ENCODE measurements around the gene CYP46A1.
"Not testable (repeated sequence)": the region's sequence is repeated elsewhere in the genome, so short reads cannot be mapped to it uniquely, and the experiment has no call there.

Gene CYP46A1

DNA sequence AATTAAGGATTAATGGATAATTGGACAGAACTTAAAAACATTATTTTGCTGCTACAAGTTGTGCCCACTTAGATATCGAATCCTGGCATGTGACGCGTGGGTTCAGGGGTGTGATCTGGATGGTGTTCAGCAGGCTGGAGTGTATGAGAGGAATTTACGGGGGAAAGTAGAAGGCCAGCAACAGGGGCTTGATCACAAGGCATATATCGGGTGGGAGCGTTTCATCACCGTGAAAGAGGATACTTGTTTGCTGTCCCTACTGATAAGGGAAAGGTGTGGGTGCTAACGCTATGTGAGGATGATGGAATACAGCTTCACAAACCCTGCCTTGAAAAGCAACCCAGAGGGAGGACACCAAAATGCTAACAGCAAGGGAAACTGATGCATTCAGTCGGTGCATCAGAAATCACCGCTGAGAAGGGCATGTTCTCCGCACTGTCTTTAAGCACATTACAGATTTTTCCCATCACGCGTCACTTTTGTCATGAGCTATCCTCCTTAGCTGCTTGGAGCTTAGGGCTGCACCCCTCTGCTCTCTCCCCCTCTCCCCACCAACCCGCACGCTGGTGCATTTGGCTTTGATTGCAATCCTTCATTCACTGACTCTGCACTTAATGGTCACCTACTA, 25.8 kb upstream of the CYP46A1 start:
- DNase-seq = no peak

DNA sequence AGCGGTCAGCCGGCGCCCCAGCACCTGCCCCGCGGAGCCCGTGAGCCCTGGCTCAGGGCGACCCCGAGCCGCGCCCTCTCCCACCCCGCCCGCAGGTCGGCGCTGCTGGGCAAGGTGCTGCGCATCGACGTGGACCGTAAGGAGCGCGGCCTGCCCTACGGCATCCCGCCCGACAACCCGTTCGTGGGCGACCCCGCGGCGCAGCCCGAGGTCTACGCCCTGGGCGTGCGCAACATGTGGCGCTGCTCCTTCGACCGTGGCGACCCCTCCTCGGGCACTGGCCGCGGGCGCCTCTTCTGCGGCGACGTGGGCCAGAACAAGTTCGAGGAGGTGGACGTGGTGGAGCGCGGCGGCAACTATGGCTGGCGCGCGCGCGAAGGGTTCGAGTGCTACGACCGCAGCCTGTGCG, 24.8 kb upstream of the CYP46A1 start:
- no peak for DNase-seq

DNA sequence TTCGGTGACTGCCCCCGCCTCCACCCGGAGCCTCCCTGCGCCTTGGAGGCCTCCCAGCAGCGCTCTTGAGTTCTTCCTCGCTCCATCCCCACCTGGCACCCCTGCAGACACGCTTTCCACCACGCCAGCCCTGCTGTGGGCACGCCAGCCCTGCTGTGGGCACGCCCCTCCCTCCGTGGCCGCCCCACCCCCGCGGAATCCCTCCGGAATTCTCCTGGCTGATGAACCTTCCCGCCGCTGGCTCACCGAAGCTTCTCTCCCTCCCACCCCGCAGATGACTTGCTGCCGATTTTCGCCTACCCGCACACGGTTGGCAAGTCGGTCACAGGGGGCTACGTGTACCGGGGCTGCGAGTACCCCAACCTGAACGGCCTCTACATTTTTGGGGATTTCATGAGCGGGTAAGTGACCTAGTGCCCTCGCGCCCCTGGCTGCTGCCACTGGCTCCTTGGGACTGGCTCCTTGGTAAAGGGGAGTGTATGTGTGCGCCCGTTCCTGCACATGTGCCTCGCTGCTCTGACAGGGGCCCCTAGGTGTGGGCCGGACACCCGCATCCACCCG, 24.0 kb upstream of the CYP46A1 start:
- DNase-seq = no peak

DNA sequence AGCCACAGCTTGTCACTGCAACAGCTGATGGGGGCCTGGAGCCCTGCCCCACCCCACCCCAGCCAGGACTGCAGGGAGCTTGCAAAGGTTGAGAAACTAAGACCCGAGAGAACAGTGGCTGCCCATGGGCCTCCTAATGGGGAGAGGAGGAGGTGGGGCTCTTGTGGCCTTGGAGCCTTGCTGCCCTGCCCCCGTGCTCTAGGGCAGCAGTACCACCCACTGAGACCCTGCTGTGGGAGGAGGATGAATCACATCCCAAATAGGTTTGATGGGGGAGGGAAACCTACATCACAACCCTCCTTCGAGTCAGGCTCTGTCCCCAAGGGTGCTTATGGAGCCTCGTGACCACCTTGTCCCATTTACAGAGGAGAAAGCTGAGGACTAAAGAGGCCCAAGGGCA, 23.3 kb upstream of the CYP46A1 start:
- no peak for DNase-seq

DNA sequence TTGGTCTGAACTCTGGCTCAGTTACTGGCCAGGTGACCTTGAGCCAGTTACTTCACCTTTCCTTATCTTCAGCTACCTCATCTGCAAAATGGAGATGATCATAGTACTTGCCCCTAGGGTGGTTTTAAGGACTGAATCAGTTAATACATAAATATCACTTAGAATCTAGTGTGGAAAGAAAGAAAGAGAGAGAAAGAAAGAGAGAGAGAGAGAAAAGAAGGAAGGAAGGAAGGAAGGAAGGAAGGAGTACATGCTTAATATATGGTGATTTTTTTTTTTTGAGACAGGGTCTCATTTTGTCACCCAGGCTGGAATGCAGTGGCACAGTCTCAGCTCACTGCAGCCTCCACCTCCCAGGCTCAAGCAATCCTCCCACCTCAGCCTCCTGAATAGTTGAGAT, 22.9 kb upstream of the CYP46A1 start:
- DNase-seq = not testable (repeated sequence)

DNA sequence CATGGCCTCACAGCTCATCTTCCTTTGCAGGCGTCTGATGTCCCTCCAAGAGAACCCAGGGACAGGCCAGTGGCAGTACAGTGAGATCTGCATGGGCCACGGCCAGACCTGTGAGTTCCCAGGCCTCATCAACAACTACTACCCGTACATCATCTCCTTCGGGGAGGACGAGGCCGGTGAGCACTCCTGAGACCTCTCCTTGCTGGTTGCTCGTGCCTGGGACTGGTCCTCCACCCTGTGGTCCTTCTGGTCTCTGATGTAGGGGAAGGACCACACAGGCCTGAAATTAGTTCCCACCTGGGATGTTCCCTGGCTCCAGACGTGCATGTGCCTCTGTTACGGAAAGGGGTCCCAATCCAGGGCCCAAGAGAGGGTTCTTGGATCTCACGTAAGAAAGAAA, 21.3 kb upstream of the CYP46A1 start:
- DNase-seq = no peak

DNA sequence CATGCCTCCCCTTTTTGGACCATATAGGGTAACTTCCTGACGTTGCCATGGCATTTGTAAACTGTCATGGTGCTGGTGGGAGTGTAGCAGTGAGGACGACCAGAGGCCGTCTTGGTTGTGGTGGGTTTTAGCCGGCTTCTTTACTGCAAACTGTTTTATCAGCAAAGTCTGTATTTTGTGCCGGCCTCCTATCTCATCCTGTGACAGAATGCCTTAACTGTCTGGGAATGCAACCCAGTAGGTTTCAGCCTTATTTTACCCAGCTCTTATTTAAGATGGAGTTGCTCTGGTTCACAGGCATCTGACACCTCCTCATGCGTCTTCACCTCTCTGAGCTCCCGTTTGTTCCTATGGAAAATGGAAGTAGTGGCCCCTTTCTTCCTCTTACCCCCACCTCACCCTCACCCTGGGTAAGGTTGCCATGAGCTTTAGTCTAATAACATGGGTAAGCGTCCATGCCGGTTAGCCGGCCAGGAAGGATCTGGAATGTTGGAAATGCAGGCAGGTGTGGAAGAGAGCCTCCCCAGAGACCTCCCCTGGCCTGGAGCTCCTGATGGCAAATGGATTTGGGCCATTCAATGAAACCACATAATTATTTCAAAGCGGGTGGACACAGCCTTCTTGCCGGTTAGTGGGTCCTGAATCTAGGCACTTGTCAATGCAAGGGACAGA, 20.6 kb upstream of the CYP46A1 start:
- no peak for DNase-seq

DNA sequence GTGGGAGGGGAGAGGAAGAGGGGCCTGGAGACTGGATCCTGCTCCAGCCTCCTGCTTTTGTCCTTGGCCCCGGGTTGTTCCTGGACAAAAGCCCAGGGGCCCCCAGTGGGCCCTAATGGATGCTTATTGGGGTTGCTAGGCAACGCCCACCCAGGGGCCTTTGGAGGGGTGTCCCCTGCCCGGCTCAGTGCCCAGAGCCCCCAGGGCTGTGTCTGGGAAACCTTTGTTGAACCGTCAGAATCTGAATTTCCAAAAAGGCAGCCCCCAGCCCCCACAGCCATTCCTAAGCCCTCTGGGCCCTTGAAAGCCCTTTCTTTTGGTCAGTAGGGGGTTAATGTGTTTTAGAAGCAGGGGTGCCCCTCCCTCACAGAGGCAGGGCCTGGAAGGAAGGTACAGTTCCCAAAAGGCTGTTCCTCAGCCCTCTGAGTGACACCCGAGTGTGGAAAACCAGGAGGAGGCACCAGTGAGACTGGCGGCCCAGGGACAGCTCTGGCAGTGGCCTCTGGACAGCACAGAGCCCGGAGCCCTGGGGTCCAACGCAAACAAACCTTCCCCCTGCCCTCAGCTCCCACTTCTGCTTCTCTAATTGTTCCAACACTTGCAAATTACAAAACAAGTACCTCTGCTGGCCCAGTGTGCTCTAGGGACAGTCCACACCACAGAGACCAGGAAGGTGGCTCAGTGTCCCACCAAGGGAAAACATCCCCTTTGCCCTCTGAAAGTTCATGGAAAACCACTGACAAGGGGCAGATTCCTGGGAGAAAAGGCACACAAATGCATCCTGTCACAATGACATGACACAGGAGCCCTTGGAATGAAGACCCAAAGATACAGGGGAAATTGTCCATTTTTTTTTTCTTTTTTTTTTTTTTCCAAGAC, 19.8 kb upstream of the CYP46A1 start:
- DNase-seq = no peak

DNA sequence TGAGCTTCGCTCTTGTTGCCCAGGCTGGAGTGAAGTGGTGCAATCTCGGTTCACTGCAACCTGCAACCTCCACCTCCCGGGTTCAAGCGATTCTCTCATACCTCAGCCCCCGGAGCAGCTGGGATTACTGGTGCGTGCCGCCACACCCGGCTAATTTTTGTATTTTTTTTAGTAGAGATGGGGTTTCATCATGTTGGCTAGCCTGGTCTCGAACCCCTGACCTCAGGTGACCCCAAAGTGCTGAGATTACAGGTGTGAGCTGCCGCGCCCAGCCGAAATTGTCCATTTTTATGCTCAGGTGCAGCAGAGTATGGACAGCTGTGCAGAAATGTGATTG, 19.2 kb upstream of the CYP46A1 start:
- DNase-seq = no peak

DNA sequence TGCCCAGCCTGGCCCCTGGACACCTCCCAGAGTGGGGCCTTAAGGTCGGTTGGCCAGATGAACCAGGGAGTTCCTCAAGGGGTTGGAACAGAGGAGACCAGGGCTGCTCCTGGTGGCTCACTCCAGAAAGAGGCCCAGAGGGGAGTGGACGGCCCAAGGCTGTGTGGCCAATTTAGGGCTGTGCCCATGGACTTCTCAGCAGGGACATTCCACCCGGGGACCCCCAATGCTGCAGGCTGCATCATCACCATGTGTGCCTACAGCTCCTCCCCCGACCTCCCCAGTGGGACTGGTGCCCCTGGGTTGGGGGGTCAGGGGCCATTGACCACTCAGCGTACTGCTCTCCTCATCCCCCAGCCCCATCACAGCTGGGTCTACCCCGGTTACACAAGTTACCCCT, 17.6 kb upstream of the CYP46A1 start:
- DNase-seq = no peak

DNA sequence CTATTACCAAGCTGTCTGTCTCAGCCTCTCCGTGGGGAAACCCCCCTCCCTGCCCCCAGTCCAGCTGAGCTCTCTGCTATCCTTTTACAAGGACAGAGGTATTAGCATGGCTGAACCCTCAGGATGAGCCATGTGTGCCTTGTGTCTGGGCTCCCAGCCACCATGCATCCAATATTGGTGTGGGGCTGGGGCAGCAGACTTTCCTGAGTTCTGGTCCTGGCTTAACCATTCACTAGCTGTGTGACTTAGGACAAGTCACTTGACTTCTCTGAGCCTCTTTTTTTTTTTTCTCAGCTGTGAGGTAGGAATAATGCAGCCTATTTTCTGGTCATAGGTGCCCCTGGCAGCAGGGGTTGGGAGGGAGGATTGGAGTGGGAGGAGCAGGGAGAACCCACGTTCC, 17.1 kb upstream of the CYP46A1 start:
- no peak for DNase-seq

DNA sequence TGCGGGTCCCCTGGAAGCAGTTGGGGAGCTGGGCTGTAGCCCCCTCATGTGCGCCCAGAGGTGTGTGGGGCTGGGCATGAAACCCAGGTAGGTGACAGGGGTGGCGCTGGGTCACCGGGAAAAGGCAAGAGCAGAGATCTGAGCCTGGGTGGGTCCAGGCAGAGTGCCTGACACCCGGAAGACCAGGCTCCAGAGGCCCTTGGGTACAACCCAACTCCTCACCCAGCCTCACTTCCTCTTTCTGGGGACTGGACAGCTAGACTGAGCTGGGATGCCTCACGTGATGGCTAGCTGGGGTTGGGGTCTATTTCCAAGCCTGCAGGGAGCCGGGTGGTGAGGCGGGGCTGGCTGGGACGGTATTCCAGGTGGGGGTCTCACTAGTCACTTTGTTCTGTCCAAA, 16.3 kb upstream of the CYP46A1 start:
- no peak for DNase-seq

DNA sequence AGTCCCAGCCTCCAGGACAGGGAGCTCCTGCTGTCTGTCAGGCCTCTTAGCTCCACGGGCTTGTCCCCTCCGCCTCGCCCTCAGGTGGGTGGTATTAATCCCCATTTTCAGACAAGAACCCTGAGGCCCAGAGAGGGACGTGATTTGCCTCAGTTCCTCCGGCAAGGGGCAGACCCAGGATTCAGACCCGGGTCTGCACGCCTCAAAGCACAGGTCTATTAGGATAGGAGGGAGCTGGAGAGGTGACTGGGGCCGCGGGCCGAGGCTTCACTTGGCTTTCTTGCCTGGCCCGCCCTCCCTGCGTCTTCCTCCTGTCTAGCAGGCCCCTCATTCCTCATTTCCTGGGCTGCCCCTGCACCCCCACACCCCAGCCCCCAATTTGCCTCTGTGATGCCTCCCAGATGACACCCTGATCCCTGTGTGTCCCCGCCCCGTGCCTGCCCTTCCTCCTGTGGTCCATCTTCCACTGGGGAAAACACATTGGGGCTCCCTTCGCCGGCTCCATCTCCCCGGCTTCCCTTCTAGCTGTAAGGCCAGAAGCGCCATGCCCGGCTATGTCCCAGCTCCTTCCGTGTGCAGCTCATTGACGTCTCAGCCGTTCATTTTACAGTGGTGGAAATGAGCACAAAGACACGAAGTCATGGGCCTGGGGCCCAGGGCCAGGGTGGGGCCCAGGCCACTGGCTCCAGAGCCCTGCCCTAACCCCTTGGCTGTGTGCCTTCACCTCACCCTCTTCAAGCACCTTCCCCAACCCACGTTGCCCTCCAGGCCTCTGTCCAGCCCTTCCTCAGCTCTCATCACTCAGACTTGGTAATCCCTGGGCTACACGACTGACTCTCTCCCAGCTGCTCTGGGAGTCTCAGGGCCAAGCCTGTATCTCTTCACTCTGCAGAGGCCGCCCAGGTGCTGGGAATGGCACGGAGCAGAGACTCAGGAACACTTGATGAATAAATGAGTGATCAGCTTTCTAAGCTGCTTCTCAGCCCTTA, 15.5 kb upstream of the CYP46A1 start:
- DNase-seq = no peak

DNA sequence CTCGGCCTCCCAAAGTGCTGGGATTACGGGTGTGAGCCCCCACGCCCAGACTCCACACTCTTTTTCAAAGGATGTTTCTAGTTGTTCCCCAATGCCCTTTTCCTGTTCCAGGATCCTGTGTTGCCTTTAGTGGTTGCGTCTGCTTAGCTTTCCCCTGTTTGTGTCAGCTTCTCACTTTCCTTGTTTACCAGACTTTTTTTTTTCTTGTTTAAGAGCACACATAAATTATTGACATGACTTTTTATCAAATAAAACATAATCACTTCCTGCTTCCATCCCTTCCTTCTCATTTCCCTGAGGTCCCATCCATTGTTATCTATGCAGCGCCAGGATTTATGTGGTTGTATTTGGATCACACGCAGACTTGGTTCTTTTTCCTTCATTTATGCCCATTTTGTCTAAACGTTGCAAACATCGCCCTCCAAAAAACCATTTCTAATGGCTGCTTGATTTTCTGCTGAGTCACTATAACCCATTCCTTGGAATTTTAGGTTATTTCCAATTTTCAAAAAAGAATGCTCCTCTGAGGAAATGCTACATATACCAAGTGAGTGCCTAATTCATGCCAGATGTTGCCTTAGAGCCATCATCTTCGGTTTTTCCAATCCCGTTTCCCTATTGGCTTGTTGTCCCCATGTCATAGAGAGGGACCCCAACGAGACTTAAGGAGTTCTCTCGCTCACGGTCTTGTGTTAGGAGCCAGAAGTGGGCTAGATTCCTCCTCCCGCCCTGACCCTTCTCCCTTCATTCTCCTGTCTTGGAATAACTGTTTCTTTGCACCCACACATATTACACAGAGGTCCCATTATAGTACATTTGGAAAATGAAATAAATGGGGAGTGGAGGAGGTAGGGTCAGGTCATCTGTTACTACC, 13.5 kb upstream of the CYP46A1 start:
- no peak for DNase-seq

DNA sequence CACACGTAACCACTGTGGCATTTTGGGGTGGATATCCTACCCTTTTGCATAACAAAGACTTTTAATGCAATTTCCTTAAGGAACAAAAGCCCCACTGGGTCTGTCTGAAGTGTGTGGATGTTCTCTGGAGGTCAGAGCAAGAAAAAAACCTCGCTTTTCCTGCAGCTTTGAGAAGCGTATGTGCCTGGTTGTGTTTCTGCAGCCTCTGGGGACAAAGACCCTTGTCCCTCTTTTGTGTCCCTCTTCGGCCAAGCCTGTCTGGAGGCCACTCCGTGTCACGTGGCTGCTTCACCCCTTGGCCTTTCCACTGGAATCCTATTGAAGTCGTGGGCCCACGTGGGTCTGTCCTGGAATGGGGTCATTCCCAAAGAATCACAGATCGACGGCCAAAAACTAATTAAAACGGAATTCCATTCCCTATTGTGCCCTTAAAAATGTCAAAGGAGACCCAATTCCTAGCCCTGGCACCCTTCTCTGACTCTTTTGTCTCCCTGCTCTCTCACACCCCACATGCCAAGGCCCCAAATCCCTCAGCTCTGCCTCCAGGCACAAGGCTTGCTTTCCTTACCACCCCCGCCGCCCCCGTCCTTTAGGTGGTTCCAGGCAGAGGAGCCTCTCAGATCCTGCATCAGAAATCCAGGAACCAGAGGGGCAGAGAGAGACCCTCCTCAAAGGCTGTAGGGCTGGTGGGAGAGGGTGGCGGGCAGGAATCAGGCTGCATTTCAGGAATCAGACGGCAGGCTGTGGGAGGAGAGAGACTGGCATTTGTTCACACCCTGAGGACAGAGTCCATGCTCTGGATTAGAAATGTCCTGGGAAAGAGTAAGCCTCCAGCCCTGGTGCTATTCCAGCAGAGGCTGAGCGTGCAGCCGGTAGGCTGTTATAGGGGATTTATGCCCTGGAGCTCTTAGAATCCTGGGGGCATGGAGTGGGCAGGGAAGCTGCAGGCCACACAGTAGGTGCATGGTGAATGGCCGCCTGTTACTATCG, 12.6 kb upstream of the CYP46A1 start:
- no peak for DNase-seq

DNA sequence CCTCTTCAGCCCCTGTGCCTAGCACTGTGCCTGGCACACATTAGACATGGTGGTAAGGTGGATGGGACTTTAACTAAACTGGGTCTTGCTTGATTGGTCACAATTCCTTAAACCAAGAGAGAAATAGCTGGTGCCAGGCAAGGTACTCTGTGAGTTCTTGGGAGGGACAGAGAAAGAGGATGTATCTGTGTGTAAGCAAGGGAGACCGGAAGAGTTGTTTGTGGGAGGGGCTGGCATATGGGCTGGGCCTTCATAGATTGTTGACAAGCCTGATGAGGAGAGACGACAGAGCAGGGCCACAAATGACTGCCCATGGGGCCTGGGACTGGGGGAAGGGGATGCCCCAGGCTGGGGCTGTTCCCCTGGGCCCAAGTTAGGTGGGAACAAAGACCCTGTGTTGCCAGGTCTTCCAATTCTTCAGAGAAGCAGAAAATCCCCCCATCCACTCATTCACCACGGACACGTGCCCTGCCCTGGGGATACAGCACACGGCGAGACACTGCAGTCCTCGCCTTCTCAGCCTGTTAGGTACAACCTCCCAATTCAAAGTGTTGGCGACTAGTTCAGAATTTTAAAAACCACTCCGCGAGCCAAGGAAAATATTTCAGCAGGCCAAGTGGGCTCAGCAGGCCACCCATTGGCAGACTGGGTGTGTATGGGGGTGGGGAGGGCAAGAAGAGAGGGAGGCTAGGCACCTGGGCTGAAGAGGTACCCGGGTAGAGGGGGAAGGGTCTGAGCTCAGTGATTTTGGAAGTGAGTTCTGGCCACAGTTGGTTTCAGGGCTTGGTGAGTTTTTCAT, 11.4 kb upstream of the CYP46A1 start:
- DNase-seq = no peak

DNA sequence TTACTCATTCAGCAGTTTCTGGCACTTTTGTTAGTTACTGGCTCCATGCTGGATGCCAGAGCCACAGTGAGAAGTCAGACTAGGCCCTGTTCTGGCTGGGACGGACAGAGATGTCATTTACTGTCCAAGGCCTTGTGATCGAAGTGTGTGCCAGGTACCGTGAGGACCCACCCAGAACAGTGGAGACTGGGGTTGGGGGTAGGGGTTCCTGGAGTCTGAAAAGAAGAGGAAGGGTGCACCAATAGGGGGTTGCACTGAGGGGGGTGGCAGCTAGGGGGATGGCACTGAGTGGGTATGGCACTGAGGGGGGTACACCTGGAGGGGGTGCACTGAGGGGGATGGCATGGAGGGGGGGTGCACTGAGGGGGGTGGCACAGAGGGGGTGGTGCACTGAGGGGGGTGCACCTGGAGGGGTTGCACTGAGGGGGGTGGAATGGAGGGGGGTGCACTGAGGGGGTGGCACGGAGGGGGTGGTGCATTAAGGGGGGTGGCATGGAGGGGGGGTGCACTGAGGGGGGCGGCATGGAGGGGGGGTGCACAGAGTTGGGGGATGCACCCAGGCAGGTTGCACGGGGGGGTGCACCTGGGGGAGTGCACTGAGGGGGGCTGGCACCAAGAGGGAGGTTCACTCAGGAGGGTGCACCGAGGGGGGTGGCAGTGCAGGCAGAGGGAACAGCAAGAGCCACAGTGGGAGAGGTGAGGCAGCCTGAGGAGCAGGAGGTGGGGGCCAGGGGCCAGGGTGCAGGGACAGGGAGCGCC, 10.6 kb upstream of the CYP46A1 start:
- DNase-seq = no peak

DNA sequence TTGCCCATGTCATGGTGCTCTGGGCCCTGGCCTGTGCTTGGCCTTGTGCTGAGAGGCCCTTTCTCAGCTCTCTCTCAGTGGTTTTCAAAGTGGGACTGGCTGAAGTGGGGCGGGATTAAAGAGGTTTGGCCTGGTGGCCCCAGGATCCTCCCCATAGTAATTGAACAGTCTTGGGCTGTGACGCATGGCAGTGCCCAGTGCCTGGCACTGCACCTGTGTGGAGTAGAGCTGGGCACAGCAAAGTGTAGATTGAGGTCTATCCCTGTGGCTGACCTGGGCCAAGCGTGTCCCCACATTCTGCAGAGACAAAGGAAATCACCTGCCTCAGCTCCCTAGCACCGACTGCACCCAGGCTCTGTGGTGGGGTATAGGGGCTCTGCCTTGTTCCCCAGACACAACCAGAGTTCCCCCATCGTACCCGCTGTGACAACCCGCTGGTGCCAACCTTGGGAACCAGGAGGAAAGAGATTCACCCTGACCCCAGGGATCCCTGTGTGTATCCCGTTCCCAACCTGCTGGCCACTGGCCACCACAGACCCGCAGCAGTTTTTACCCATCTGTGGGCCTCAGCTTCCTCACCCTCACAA, 9.9 kb upstream of the CYP46A1 start:
- no peak for DNase-seq

Data from NCI-H1436 (cell line).